NCI-H345 treated with DMSO at 0.1 percent for 48 hours (cell line): ENCODE data around the gene CATSPERE.
"Not testable (repeated sequence)": the region's sequence is repeated elsewhere in the genome, so short reads cannot be mapped to it uniquely, and the experiment has no call there.

Experiments used
- DNase-seq: peaks from one replicate; lab custom pipeline; 2025; ENCODE audit not compliant: unreplicated experiment; lab: John Stamatoyannopoulos, UW

CATSPERE gene

DNA sequence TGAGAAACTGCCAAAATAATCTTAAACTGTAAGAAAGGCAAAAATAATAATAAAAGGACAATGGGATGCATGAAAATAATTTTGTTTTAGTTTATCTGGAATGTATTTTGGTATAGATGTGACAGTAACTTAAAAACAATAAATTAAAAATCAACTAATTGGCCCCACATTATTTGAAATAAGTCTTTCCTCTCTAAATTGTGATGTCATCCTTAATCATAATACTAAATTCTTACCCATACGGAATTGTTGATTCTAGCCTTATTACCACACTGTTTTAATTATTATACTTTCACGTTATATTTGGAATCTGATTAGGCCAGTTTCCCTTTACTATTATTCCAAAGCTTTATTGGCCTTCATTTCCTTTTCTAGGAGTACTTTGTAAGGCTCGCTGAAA lies 199.5 kb downstream of the CATSPERE start:
- DNase-seq = no peak

DNA sequence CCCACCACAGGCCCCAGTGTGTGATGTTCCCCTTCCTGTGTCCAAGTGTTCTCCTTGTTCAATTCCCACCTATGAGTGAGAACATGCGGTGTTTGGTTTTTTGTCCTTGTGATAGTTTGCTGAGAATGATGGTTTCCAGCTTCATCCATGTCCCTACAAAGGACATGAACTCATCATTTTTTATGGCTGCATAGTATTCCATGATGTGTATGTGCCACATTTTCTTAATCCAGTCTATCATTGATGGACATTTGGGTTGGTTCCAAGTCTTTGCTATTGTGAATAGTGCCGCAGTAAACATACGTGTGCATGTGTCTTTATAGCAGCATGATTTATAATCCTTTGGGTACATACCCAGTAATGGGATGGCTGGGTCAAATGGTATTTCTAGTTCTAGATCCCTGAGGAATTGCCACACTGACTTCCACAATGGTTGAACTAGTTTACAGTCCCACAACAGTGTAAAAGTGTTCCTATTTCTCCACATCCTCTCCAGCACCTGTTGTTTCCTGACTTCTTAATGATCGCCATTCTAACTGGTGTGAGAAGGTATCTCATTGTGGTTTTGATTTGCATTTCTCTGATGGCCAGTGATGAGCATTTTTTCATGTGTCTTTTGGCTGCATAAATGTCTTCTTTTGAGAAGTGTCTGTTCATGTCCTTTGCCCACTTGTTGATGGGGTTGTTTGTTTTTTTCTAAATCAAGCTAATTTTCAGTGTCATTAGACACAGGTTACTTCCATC lies 200.7 kb downstream of the CATSPERE start:
- not testable (repeated sequence) for DNase-seq

DNA sequence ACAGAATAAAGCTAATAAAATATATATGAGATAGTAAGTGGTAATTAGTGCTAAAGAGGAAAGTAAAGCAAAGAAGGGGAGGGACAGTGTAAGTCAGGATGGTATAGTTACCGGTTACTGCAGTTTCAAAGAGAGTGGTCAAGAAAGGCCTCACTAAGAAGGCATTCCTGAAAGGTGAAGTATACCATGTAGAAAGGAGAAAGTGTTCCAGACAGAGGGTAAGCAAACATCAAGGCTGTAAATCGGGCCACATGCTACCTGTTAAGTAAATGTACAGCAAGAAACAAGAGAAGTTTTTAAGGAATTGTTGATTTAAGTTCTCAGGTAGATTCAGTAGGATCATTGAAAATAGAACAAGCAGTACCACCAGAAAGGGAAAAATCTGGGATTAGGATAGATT lies 201.5 kb downstream of the CATSPERE start:
- DNase-seq = no peak

DNA sequence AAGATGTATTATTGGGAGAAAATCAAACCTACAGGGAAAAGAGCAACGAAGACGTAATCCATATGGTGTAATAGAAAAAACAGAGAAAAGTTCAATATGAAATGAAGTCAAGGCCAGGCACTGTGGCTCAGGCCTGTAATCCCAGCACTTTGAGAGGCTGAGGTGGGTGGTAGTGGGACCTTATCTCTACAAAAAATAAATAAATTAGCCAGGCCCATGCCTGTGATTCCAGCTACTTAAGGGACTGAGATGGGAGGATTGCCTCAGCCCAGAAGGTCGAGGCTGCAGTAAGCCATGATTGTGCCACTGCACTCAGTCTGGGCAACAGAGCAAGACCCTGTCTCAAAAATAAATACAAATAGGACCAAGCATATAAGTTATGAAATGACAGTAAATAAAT lies 203.3 kb downstream of the CATSPERE start:
- DNase-seq = no peak

DNA sequence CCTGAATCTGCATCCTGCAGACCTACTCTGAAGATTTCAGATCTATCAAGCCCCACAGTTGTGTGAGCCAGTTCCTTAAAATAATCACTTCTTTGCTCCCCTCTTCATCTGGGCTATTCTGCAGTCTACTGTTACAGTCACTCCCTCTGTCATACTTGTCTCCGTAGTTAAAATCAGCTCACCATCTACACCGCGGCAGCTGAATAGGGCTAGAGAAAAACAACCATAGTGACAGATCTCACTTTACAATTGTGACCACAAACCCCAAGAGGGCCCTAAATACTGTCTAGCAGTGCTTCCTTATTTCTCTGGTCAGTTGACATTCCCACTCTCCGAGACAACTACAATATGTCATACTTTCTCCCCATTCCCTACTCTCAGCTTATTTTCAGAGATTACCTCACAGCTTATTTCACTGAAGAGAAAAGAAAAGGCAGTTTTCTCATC lies 204.7 kb downstream of the CATSPERE start:
- no peak for DNase-seq

DNA sequence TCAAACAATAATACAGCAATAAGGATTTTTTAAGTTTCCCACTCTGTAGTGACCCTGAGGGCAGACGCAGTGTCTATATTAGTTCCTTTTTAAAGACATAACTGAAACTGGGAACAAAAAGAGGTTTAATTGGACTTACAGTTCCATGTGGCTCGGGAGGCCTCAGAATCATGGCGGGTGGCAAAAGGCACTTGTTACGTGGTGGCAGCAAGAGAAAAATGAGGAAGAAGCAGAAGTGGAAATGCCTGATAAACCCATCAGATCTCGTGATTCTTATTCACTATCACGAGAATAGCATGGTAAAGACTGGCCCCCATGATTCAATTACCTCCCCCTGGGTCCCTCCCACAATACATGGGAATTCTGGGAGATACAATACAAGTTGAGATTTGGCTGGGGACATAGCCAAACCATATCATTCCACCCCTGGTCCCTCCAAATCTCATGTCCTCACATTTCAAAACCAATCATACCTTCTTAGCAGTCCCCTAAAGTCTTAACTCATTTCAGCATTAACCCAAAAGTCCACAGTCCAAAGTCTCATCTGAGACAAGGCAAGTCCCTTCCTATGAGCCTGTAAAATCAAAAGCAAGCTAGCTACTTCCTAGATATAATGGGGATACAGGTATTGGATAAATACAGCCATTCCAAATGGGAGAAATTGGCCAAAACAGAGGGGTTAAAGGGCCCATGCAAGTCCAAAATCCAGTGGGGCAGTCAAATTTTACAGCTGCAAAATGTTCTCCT lies 205.8 kb downstream of the CATSPERE start:
- not testable (repeated sequence) for DNase-seq

DNA sequence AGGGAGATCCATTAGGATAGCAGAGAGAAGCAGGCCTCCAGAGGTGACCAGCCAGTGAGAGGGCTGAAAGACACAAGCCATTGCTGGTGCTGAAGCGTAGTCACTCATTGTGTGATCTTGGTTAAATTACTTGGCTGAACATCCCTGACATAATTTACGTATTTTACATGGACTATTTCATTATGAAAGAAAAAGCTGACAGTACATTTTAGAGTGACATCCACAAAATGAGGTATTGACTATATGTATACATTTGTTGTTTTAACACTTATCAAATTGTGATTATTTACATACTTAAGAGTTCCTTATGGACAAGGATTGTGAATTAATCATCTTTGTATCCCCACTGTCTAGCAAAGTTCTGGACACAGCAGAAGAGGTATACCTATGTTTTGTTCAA lies 206.7 kb downstream of the CATSPERE start:
- no peak for DNase-seq

DNA sequence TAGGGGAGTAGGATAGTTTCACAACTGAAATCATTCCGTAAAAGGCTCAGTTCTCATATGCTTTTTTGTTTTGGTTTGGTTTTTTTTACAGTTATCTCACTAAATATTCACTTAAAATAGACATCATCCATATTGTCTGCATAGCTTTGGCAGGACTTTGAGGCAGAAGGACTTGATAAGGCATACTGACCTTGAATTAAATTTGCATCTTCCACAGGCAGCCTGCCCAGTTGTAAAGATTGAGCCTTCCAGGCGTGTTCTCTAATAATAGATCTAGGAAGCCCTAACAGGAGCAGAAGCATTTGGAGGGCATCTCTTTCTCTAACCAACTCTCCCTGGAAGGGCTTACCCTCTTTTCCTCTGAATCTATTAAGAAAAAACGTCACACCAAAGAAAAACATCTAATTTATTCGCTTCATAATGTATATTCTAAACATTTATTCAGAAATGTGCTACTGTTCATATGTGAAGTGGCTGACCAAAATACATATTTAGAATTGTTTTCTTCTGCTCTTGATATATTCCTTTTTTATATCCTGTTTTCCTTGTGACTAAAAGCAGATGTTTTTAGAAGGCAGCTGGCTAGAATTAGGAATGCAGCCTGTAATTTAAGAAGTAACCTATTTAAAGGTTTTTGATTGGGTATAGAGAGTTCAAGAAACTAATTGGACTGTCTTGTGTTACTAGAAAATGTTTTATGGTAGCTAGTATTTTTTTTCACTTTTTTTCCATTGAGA lies 212.0 kb downstream of the CATSPERE start:
- no peak for DNase-seq

DNA sequence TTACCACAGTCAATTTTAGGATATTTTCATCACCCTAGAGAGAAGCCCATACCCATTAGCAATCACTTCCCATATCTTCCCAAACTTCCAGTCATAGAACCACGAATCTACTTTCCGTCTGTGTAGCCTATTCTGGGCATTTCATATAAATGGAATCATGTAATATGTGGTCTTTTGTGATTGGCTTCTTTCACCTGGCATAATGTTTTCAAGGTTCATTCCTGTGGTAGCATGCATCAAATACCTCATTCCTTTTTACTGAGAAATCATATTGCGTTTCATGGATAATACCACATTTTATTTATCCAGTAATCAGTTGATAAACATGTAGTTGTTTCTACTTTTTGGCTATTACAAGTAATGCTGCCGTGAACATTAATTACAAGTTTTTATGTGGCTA lies 213.4 kb downstream of the CATSPERE start:
- DNase-seq = no peak

DNA sequence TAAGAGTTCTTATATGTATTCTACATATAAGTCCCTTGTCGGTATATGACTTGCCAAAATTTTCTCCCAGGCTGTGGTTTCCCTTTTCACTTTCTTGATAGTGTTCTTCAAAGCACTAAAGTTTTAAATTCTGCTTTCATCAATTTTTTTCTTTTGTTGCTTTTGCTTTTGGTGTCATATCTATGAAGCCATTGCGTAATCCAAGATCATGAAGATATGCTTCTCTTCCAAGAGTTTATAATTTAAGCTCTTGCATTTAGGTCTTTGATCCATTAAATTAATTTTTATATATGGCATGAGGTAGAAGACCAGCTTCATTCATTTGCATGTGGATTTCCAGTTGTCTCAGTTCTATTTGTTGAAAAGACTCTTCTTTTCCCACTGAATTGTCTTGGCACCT lies 214.1 kb downstream of the CATSPERE start:
- DNase-seq = no peak

DNA sequence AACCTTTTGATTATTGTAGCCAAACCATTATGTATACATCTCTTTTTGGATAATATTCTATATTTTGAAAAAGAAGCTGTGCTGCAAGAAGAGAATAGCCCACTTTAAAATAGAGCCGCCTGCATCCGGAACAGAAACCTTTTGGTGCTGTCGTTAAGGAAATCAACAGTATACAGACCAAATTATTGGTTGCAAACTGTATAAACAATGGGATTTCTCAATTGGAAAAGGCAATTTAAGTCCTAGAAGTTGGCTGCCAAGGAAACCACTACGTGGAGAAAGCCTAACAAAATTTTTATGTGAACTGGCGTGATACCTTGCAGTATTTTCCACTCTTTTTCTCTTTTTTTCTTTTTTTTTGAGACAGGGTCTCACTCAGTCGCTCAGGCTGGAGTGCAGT lies 217.6 kb downstream of the CATSPERE start:
- DNase-seq = no peak

DNA sequence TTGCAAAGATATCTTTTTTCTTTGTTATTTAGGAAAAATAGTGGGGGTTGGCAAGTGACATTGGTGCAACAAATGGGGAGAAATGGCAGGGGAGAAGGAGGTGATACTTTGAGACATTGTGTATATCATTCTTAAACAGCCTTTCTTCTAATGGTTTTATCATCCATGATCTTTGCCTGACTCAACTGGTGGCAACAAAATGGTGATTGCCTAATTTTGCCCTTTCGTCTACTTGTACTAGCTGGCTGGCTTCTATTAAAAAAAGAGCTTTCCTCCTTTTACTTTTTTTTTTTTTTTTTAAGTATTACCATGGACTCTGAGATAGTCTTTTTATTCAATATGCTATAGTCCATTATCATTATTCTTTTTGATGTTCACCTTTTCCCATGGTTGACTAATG lies 219.6 kb downstream of the CATSPERE start:
- no peak for DNase-seq

DNA sequence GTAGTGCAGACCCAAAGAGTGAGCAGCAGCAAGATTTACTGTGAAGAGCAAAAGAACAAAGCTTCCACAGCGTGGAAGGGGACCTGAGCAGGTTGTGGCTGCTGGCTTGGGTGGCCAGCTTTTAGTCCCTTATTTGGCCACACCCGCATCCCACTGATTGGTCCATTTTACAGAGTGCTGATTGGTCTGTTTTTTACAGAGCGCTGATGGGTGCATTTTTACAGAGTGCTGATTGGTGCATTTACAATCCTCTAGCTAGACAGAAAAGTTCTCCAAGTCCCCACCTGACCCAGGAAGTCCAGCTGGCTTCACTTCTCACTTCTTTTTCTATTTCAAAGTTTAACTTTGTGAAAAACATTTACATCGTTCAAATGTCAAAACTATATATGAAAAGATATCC lies 221.0 kb downstream of the CATSPERE start:
- DNase-seq = not testable (repeated sequence)
